GM18498 (cell line): Measurements from ENCODE around the gene NAGPA.

ENCODE experiments used
- ATAC-seq: cut with Tn5 transposase; IDR thresholded peaks from one replicate; pipeline ENCODE4 v1.9.1; 2021; ENCODE audit warnings: mild to moderate bottlenecking, moderate library complexity; ENCODE audit not compliant: unreplicated experiment

Gene NAGPA

DNA sequence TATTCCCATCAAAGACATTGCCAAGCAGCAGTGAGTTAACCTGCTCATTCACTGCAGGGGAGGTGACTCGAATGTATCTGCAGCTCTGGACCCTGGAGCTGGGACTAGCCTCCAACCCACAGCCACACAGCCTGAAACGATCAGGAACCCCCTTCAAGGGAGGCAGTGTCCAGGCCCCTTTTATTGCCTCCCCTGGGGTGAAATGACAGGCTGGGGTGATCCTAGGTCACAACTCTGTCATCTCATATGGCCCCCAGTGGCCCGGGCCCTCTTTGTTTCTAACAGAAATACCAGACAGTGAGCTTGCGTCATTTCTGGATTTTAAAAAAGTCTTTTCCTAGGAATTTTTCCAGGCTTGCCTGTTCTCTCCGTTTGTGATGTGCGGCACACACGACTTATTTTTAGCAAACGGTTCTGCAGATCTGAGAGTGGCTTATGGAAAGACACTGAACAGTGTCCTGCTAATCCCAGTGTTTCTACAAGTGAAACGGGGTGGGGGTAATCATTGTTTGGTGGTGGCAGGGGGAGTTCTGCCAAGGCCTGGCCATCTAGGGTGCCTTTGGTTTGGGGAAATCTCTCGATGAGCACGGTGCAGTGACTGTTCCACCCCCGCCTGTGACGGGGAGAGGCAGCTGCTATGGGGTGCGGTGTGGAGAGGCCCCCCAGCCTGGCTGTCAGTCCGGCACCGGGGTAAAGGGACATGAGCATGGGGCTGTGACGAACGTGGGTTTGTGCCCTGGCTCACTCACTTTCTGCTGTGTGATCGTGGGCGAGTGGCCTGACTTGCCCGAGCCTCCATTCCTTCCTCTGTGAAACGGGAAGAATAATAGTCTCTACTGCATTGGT, 27.2 kb downstream of the NAGPA start:
- ATAC-seq, result no peak

DNA sequence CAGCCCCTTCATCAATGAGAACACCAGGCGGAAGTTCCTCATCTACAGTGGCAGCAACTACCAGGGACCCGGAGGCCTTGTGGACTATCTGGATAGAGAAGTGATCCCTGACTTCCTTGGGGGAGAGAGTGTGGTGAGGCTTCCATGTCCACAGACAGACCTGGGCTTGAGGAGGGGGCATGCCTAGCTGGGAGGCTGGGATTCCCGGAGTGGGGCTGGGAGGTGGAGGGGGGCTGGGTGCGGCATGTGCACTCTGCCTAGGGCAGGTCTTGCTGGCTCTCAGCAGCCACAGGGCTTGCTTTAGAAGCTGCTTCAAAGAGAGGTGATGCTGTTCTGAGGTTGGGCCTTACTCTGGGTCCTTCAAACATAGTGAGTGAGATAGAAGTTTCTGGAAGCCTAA, 27.8 kb downstream of the NAGPA start:
- ATAC-seq, result no peak

GRCh38 chr16:5004311-5004710, 29.4 kb downstream of the NAGPA start:
- ATAC-seq, result no peak

DNA sequence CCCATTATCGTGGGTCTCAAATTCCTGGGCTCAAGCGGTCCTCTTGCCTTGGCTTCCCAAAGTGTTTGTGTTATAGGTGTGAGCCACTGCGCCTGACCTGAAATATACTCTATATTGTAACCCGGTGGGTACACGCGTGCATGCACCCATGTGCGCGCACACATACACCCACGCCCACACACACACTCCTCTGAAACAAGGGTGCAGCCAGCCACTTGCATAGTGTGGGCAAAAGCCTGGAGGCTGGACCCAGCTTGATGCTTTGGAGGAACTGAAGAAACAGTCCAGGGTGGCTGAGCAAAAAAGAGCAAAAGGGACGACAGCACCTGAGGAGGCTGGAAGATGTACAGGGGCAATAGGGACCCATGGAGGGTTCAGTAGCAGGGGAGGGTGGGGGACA, 29.9 kb downstream of the NAGPA start:
- no peak for ATAC-seq

DNA sequence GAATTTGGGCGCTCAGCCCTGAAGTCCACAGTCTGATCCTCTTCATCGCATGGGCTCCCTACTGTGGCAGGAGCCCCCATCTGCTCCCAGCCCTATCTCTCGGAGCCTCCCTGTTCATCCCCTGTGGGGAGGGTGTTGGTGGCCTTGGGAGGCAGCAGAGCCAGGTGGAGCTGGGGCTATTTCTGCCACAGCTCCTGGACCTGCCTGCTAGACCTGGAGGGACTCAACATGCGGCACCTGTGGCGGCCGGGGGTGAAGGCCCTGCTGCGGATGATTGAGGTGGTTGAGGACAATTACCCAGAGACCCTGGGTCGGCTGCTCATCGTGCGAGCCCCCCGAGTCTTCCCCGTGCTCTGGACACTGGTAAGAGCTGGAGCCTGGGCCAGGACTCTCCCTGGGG, 30.5 kb downstream of the NAGPA start:
- ATAC-seq, result no peak

- no peak for ATAC-seq
Measured at GRCh38 chr16:5002699-5003143, 31.0 kb downstream of the NAGPA start.

- ATAC-seq, result no peak
Measured at GRCh38 chr16:5001986-5002385, 31.7 kb downstream of the NAGPA start.

DNA sequence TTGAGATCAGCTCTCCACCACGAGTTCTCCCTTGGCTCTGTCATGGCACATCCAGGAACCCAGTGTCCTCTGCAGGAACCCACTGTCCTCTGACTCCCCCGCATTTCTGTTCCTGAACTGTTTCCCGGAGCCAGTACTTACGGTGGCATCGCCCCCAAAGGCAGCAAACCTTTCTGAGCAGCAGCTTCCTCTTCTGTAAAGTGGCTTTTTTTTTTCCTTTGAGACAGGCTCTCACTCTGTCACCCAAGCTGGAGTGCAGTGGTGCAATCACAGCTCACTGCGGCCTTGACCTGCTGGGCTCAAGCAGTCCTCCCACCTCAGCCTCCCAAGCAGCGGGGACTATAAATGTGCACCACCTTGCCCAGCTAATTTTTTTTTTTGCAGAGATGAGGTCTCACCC, 32.2 kb downstream of the NAGPA start:
- ATAC-seq, result no peak

- ATAC-seq, result no peak
Measured at GRCh38 chr16:5000573-5001001, 33.1 kb downstream of the NAGPA start.

- no peak for ATAC-seq
Measured at GRCh38 chr16:4994719-4995434, 38.9 kb downstream of the NAGPA start.

DNA sequence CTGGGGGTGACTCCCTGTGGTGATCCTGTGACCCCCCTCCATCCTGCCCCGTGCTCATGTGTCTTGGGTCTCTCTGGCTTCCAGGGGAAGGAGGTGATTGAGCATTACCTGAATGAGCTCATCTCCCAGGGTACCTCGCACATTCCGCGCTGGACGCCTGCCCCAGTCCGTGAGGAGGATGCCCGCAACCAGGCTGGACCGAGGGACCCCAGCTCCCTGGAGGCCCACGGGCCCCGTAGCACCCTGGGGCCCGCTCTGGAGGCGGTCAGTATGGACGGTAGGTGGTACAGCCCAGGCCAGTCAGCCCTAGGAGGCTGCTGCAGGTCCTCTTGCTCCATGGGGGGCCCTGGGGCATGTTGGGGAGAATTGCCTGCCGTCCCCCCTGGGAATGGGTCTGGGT, 42.0 kb downstream of the NAGPA start:
- no peak for ATAC-seq

DNA sequence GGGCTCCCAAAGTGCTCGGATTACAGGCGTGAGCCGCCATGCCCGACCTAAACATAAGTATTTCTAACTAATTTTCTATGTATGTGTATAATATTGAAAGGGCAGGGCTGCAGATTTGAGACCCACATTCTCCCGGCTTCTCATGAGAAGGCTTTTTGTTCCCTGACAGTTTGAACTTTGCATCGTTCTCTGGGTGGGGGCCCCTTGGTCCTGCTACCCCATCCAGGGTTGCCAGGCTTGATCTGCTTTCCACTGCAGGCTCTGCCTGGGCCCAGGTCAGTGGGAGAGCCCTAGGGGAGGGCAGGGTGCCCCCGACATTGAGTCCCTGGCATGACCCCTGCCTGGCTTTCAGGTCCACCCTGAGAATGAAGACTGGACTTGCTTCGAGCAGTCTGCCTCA, 43.3 kb downstream of the NAGPA start:
- no peak for ATAC-seq

GRCh38 chr16:4989391-4990006, 44.2 kb downstream of the NAGPA start:
- ATAC-seq, result no peak

DNA sequence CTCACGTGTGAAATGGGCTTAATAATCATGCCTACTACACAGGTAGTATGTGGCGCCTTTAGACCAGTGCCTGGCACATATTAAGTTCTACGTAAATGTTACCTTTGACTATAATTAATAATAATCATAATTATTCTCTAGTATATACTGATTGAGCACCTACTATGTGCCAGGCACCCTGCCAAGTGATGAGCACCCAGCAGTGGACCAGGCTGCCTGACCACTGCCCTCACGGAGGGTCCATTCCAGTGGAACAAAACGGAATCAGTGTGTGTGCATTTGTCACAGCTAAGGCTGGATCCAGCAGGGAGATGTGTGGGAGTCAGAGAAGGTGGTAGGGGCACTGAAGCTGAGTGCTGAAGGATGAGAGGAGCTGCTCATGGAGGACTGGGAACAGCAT, 45.1 kb downstream of the NAGPA start:
- ATAC-seq, result no peak

- no peak for ATAC-seq
Measured at GRCh38 chr16:4987580-4988374, 46.0 kb downstream of the NAGPA start.

DNA sequence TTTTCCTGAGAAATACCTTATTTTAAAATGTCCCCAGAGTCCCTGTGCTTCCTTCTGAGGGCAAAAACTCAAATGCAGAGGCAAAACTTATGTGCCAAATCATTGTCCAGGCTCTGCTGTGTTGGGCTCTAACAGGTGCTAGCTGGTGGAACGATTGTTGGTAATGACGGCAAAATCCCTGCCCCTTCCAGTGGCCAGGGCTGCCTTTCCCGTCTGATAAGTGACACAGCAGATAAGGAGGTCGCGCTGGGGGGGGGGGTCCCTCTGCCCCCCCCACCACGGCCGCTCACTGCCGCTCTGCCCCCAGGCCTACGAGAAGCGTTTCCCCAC, 46.5 kb downstream of the NAGPA start:
- ATAC-seq, result no peak

DNA sequence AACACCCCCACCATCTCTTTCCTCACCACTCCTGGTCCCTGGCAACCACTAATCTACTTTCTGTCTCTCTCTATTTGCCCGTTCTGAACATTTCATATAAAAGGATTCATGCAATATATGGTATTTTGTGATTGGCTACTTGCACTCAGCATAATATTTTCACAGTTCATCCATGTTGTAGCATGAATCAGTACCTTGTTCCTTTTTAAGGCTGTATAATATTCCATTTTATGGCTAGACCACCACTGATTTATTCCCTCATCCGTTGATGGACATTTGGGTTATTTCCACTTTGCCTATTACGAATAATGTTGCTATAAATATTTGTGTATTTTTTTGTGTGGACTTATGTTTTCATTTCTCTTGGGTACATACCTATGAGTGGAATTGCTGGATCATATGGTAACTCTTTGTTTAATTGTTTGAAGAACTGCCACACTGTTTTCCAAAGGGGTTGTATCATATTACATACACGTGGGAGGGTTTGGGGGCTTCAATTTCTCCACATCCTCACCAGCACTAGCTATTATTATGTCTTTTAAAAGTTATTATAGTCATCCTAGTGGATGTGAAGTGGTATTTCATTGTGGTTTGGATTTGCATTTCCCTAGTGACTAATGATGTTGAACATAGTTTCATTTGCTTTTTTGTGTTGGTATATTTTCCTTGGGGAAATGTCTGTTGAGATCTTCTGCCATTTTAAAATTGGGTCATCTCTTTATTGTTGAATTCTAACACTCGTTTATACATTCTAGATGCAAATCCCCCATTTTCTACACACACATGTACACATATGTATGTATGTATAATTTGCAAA, 49.4 kb downstream of the NAGPA start:
- no peak for ATAC-seq

DNA sequence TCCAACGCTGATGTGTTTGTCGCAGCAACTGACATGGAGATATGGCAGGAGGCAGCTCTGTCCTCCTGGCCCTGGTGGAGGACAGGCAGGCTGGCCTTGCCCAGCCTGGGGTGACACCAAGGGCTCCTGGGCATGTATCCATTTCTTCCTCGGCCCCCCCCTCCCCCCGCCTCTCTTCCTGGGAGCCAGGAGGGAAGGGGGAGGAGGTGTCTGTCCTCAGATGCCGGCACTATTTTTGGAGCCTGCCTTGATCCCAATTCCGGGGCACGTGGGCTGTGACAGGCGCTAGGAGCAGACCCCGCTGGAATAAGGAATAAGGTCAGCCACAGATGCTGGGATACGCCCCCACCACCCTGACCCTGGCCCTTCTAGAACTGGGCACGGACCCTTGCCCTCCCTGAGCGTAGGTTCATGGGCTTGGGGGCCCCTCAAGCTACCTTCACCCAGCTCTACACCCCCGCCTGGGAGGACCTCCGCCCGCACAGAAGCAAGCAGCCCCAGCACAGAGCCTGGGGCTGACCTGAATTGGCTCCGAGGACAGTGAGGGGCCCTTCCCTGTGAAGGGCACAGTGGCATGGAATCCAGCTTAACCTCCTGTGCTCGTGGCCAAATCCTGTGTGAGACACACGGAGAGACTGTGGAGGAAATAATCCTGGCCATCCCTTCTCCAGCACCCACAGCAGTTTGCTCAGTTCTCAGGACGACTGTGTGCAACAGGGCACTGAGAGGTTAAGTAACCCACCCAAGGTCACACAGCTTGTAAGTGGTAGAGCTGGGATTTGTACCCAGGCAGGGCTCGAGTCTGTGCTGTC, 51.5 kb downstream of the NAGPA start:
- no peak for ATAC-seq

- ATAC-seq, result no peak
Measured at GRCh38 chr16:4981473-4981872, 52.3 kb downstream of the NAGPA start.

- ATAC-seq, result no peak
Measured at GRCh38 chr16:4980691-4981090, 53.0 kb downstream of the NAGPA start.
